Measurements from ENCODE around the gene HMMR.
"Not testable (repeated sequence)": the region's sequence is repeated elsewhere in the genome, so short reads cannot be mapped to it uniquely, and the experiment has no call there.

Gene HMMR

GRCh38 chr5:163509291-163509951 lies 49.0 kb downstream of the HMMR start:
- no peak for DNase-seq

- DNase-seq: no peak
Observed at GRCh38 chr5:163512526-163512925, 52.1 kb downstream of the HMMR start.

GRCh38 chr5:163525096-163525495 lies 64.7 kb downstream of the HMMR start:
- no peak for DNase-seq

- no peak for DNase-seq
Observed at GRCh38 chr5:163529698-163530097, 69.3 kb downstream of the HMMR start.

- DNase-seq: no peak
Observed at GRCh38 chr5:163531272-163531671, 70.8 kb downstream of the HMMR start.

GRCh38 chr5:163532171-163533084 lies 72.0 kb downstream of the HMMR start:
- no peak for DNase-seq

GRCh38 chr5:163533223-163533622 lies 72.8 kb downstream of the HMMR start:
- DNase-seq: no peak

GRCh38 chr5:163534492-163535094 lies 74.2 kb downstream of the HMMR start:
- DNase-seq: no peak

GRCh38 chr5:163535290-163535689 lies 74.9 kb downstream of the HMMR start:
- no peak for DNase-seq

- not testable (repeated sequence) for DNase-seq
Observed at GRCh38 chr5:163536442-163536841, 76.0 kb downstream of the HMMR start.

- DNase-seq: no peak
Observed at GRCh38 chr5:163540696-163541095, 80.3 kb downstream of the HMMR start.
